Measurements from ENCODE around the gene PFDN6. TPM values are rescaled to one million over a fixed set of nuclear protein-coding genes. Genes with fewer than 3 reads are reported as not detected.
A peak's percentile ranks its signal among the peaks of the same experiment; 100 is the strongest.

PFDN6 gene
- total and polyA plus RNA-seq, 10 of the 15 experiments (the other 5 are each of a cell fraction or from before 2014, with no cell fraction given) = 3.1 to 168 (median 82.6) TPM

DNA sequence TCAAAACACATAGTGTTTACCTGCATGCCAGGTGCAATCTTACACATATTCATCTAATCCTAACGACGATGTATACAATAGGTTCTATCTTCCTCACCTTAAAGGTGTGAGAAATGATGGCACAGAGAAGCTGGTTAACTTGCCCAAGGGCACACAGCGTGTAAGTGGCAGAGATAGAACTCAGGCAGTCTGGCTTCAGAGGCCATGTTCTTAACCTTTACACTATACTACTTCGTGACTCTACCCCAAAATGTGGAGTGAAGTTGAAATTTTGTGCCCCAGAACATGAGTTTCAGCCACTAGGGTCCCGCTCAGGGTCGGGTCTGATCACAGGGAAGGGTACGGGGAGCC is 18.3 kb upstream of the PFDN6 start (continued):
- TF ChIP-seq, protein P1, sequence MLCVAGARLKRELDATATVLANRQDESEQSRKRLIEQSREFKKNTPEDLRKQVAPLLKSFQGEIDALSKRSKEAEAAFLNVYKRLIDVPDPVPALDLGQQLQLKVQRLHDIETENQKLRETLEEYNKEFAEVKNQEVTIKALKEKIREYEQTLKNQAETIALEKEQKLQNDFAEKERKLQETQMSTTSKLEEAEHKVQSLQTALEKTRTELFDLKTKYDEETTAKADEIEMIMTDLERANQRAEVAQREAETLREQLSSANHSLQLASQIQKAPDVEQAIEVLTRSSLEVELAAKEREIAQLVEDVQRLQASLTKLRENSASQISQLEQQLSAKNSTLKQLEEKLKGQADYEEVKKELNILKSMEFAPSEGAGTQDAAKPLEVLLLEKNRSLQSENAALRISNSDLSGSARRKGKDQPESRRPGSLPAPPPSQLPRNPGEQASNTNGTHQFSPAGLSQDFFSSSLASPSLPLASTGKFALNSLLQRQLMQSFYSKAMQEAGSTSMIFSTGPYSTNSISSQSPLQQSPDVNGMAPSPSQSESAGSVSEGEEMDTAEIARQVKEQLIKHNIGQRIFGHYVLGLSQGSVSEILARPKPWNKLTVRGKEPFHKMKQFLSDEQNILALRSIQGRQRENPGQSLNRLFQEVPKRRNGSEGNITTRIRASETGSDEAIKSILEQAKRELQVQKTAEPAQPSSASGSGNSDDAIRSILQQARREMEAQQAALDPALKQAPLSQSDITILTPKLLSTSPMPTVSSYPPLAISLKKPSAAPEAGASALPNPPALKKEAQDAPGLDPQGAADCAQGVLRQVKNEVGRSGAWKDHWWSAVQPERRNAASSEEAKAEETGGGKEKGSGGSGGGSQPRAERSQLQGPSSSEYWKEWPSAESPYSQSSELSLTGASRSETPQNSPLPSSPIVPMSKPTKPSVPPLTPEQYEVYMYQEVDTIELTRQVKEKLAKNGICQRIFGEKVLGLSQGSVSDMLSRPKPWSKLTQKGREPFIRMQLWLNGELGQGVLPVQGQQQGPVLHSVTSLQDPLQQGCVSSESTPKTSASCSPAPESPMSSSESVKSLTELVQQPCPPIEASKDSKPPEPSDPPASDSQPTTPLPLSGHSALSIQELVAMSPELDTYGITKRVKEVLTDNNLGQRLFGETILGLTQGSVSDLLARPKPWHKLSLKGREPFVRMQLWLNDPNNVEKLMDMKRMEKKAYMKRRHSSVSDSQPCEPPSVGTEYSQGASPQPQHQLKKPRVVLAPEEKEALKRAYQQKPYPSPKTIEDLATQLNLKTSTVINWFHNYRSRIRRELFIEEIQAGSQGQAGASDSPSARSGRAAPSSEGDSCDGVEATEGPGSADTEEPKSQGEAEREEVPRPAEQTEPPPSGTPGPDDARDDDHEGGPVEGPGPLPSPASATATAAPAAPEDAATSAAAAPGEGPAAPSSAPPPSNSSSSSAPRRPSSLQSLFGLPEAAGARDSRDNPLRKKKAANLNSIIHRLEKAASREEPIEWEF (IDR thresholded peaks at IDR 0.05; ENCODE audit: insufficient replicate concordance, low read depth, low read length) = peak; percentile 38
- no peak for TF ChIP-seq RUNX3 (IDR thresholded peaks at IDR 0.05; ENCODE audit: low read length)
- peak; percentile 85; the same call in 1 of the 2 replicates for TF ChIP-seq WRNIP1 (IDR thresholded peaks at IDR 0.05; ENCODE audit: borderline replicate concordance, low read depth, low read length)
- TF ChIP-seq SMAD5 (IDR thresholded peaks at IDR 0.05; ENCODE audit: low read depth) = no peak
- peak; percentile 88; the same call in 1 of the 2 replicates for TF ChIP-seq SMARCA5 (IDR thresholded peaks at IDR 0.05)

DNA sequence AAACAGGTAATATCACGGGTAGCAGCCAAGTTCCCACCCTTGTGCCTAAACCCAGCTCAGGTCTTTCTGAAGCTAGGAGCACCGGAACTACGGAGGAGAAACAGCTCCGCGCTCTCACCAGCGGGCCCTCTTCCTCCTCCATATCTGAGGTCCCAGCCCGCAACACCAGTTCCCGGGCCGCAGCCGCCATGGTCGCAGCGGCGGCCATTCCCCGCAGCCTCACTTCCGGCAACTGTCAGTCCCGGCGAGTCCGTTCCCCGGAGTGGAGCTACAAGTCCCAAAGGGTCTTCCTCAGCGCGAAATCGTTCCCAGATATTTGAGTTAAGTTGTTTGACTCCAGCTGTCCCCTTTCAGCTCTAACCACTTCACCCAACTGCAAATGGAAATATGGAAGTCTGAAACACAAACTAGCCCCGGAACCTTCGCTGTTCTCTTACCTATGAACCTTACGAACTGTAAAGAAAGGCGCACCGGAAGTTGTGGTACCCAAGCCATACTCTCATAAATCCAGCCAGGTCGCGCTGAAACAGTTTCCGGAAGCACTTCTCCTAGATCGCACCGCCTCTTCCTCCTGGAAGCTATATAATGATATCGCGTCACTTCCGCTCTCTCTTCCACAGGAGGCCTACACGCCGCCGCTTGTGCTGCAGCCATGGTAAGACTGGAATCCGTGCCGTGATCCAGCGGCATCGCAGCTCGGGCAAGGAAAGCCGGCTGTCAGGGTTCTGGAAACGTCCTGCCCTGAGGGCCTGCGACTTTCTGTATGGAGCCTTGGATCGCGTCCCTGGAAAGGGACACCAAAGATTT is 17.7 kb upstream of the PFDN6 start, which contains the start of the genes RPS18 and VPS52:
TSS of gene RPS18 (plus strand) at position 608 of the 807 bp plus-strand sequence. CDS start at position 653, 45 bp downstream.
TSS of gene VPS52 (minus strand) at position 409 of the 807 bp plus-strand sequence. CDS start at position 208, 201 bp downstream.
- Histone ChIP-seq H3K27me3 (replicated peaks in 1 of 2; ENCODE audit: control insufficient read depth in 2 of 2, insufficient read depth in 2 of 2, low read length in 1 of 2) (no peaks in the 10 kb centered on the region), H3K9ac (ENCODE audit: control insufficient read depth, insufficient read depth, low read length) (peak within 1 kb of the TSS; percentile 88), H3K4me2 (ENCODE audit: control insufficient read depth, insufficient read depth) (peak within 1 kb of the TSS; percentile 83), H3K36me3 (ENCODE audit: control insufficient read depth in 2 of 2, insufficient read depth in 2 of 2, low read length in 1 of 2) (peaks cover 17 to 32% of the 10 kb centered on the region in 2 experiments), H3K79me2 (ENCODE audit: control insufficient read depth, insufficient read depth, low read length) (peaks cover 63% of the 10 kb centered on the region), H3K9me3 (replicated peaks; ENCODE audit: control insufficient read depth, insufficient read depth, low read length) (no peaks in the 10 kb centered on the region), H3K4me1 (ENCODE audit: control insufficient read depth, insufficient read depth, low read length) (peaks cover 18% of the 10 kb centered on the region), H4K20me1 (ENCODE audit: control insufficient read depth, insufficient read depth) (peaks cover 6% of the 10 kb centered on the region), H3K27ac (ENCODE audit: control insufficient read depth, insufficient read depth) (peak within 1 kb of the TSS; percentile 97), H3K4me3 (peak within 1 kb of the TSS; percentile 88), H2AFZ (ENCODE audit: control insufficient read depth, low read depth, low read length) (peak within 1 kb of the TSS; percentile 97)
- DNase-seq (ENCODE audit: low read depth, low spot score) (peak; percentile 96), ATAC-seq (peak; percentile 87), FAIRE-seq (peak; percentile 93)
- ChIA-PET SMC1A (ENCODE audit: uncharacterized antibody, unreplicated experiment) (interaction anchor here (0.6 to 2.0 kb wide), 12 partner anchors 12 to 159 kb away, joined by 3 to 8 read pairs (median 4); partner anchors contain the start of genes PFDN6, RGL2, RING1 and WDR46), POLR2A (interaction anchor here (0.6 to 5.4 kb wide), 25 partner anchors 9 to 1188 kb away, joined by 3 to 60 read pairs (median 5); partner anchors contain the start of genes HLA-DMA, HLA-DPB1, PFDN6 and RGL2), RAD21 (ENCODE audit: unreplicated experiment) (interaction anchor here (0.6 to 2.1 kb wide), 14 partner anchors 17 to 308 kb away, joined by 3 to 11 read pairs (median 4); partner anchors contain the start of genes BAK1, PFDN6, RGL2 and RING1), CTCF (interaction anchor here (0.9 to 3.6 kb wide), 12 partner anchors 11 to 196 kb away, joined by 3 to 23 read pairs (median 4); partner anchors contain the start of genes HLA-DPB1, RING1 and ZBTB22)
- under 1% methylated on average over 48 of the region's 48 CpGs for WGBS (ENCODE audit: insufficient coverage, insufficient replicate concordance, low lambda C conversion rate, missing lambda C conversion rate)
- in situ Hi-C loops (cut with MboI) (no loop called here), intact Hi-C loops (cut with micrococcal nuclease; ENCODE audit: unreplicated experiment) (no loop called here)
- BruUV-seq (replicated peaks) = no TSS peak
- peak in 1 of 2 experiments; percentile 42; a peak in 1 of 4 replicates for TF ChIP-seq BHLHE40 (IDR thresholded peaks at IDR 0.05; ENCODE audit: borderline replicate concordance in 1 of 2, low read depth in 2 of 2, low read length in 1 of 2)
- TF ChIP-seq, protein P2, sequence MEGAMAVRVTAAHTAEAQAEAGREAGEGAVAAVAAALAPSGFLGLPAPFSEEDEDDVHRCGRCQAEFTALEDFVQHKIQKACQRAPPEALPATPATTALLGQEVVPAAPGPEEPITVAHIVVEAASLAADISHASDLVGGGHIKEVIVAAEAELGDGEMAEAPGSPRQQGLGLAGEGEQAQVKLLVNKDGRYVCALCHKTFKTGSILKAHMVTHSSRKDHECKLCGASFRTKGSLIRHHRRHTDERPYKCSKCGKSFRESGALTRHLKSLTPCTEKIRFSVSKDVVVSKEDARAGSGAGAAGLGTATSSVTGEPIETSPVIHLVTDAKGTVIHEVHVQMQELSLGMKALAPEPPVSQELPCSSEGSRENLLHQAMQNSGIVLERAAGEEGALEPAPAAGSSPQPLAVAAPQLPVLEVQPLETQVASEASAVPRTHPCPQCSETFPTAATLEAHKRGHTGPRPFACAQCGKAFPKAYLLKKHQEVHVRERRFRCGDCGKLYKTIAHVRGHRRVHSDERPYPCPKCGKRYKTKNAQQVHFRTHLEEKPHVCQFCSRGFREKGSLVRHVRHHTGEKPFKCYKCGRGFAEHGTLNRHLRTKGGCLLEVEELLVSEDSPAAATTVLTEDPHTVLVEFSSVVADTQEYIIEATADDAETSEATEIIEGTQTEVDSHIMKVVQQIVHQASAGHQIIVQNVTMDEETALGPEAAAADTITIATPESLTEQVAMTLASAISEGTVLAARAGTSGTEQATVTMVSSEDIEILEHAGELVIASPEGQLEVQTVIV (IDR thresholded peaks at IDR 0.05; ENCODE audit: borderline replicate concordance, partially characterized antibody) = peak; percentile 80
- peak; percentile 97 for TF ChIP-seq CREM (IDR thresholded peaks at IDR 0.05; ENCODE audit: low read depth)
- 0 out of 2 replicates have a peak, but pooled peaks have one; percentile 60 for TF ChIP-seq CHD1 (IDR thresholded peaks at IDR 0.05; ENCODE audit: low read depth, low read length)
- TF ChIP-seq, protein P3, sequence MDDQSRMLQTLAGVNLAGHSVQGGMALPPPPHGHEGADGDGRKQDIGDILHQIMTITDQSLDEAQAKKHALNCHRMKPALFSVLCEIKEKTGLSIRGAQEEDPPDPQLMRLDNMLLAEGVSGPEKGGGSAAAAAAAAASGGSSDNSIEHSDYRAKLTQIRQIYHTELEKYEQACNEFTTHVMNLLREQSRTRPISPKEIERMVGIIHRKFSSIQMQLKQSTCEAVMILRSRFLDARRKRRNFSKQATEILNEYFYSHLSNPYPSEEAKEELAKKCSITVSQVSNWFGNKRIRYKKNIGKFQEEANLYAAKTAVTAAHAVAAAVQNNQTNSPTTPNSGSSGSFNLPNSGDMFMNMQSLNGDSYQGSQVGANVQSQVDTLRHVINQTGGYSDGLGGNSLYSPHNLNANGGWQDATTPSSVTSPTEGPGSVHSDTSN (IDR thresholded peaks at IDR 0.05; ENCODE audit: insufficient replicate concordance, low read depth, low read length) = no peak
